DMS53 treated with DMSO at 0.1 percent for 48 hours (cell line): Measurements from ENCODE around the gene MUC12.

Source experiments
- DNase-seq: peaks from one replicate; lab custom pipeline; 2025; ENCODE audit not compliant: unreplicated experiment; lab: John Stamatoyannopoulos, UW

The MUC12 gene

GRCh38 chr7:100952641-100953040, 16.7 kb upstream of the MUC12 start:
- DNase-seq, result no peak

GRCh38 chr7:100957832-100958421, 11.4 kb upstream of the MUC12 start:
- no peak for DNase-seq

DNA sequence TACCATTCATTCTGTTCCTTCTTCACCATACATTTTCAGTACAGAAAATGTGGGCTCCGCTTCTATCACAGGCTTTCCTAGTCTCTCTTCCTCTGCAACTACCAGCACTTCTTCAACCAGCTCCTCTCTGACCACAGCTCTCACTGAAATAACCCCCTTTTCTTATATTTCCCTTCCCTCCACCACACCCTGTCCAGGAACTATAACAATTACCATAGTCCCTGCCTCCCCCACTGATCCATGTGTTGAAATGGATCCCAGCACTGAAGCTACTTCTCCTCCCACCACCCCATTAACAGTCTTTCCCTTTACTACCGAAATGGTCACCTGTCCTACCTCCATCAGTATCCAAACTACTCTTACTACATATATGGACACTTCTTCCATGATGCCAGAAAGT, 9.5 kb upstream of the MUC12 start:
- no peak for DNase-seq

GRCh38 chr7:100962537-100962936, 6.8 kb upstream of the MUC12 start:
- DNase-seq, result no peak

GRCh38 chr7:100963386-100963785, 6.0 kb upstream of the MUC12 start:
- DNase-seq, result no peak

GRCh38 chr7:100963874-100964273, 5.5 kb upstream of the MUC12 start:
- no peak for DNase-seq

GRCh38 chr7:100964630-100965029, 4.7 kb upstream of the MUC12 start:
- DNase-seq, result no peak

GRCh38 chr7:100965045-100965722, 4.2 kb upstream of the MUC12 start:
- DNase-seq, result no peak

GRCh38 chr7:100965723-100966541, 3.4 kb upstream of the MUC12 start:
- no peak for DNase-seq

GRCh38 chr7:100966542-100967291, 2.6 kb upstream of the MUC12 start:
- no peak for DNase-seq

DNA sequence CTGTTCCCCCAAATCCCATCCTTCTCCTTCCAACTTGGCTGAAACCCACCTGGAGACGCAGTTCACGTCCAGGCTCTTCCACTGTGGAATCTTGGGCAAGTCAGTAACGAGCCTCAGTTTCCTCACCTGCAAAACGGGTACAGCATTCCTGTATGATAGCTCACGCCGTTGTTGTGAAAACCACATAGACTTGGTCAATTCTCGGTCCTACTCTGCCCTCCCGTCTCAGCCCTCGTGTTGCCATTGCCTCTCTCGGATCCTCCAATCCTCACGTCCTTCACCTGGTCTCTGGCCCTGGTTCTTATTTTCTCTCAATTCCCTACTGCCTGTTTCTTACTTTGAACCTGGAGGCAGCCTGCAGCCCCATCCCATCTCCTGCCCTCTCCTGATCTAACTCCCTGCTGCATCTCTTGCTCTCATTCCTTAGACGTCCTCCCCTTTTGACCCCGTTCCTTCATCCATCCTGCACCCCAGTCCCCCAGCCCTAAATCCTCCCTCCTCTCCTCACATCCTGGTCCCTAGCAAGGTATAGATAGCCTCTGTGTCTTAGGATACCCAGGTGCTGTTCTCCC, 2.0 kb upstream of the MUC12 start:
- no peak for DNase-seq

DNA sequence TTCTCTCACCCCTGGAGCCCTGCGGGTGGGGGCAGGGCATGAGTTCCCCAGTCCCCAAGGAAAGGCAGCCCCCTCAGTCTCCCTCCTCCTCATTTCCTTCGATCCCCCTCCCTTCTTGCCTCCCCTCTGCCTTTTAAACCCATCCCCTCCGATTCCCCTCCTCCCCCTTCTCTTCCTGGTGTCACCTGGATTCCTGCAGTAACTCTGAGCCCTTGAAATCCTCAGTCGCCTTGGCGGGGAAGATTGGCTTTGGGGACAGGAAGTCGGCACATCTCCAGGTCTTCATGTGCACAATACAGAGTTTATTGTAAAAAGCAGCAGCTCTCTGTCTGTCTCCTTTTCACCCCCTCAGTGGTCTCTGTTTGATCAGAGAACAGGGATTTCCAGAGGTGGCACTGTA, 1.3 kb upstream of the MUC12 start:
- no peak for DNase-seq

GRCh38 chr7:100968650-100969049, 715 bp upstream of the MUC12 start:
- no peak for DNase-seq

DNA sequence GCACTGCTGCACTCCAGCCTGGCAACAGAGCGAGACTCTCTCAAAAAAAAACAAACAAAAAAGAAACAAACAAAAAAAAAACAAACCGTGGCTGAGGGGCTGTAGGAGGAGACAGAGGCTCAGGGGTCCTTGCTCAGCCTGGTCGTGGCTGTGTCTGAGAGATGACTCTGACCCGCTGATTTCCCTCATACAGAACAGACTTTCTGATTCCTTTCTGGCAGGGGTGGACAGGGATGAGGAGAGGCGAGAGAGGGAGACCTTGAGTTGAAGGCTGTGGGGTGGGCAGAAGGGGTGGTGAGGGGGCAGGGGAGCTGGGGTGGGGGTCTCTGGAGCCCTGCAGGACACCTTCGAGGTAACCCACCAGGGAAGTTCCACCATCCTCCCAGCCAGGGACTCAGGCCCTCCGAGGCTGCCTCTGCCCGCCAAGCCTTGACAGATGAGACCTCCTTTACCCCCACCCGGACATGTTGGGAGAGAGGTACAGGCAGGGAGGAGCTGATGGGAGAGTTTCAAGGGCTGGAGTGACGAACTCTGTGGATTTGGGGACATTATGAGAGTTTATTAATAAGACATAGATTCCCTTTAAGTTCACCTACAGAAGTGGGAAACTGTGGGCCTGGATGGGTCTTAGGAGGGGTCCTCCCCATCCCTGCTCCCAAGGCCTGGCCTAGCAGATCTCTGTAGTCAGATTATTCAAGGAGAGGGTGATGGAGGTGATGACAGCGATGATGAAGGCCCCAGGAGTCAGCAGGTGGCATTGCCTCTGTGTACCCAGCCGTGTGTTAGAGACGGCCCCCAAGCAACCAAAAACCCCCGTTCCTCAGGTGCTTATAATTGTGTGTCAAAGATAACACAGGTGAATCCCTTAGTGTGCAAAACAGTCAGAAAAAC, 2.0 kb downstream of the MUC12 start:
- DNase-seq, result no peak

DNA sequence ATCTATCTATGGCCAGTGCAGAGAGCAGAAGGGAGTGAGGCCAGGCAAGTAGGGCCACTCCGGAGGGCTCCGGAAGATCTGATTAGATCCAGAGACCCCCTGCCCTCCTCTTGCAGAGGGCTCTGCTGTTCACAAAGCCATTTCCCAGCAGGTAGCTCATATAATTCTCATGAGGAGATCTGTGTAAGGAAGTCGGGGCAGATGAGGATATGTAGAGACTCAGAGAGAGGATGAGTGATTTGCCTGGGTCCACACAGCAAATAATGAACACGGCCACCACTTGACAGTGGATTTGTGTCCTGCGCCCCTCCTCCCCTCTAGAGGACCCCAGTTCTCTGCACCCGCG, 2.6 kb downstream of the MUC12 start:
- DNase-seq, result no peak

- DNase-seq, result no peak
Measured at GRCh38 chr7:100974021-100974420, 4.7 kb downstream of the MUC12 start.

- DNase-seq, result no peak
Measured at GRCh38 chr7:100975371-100975821, 6.0 kb downstream of the MUC12 start.

GRCh38 chr7:100978300-100978699, 8.9 kb downstream of the MUC12 start:
- DNase-seq, result no peak

DNA sequence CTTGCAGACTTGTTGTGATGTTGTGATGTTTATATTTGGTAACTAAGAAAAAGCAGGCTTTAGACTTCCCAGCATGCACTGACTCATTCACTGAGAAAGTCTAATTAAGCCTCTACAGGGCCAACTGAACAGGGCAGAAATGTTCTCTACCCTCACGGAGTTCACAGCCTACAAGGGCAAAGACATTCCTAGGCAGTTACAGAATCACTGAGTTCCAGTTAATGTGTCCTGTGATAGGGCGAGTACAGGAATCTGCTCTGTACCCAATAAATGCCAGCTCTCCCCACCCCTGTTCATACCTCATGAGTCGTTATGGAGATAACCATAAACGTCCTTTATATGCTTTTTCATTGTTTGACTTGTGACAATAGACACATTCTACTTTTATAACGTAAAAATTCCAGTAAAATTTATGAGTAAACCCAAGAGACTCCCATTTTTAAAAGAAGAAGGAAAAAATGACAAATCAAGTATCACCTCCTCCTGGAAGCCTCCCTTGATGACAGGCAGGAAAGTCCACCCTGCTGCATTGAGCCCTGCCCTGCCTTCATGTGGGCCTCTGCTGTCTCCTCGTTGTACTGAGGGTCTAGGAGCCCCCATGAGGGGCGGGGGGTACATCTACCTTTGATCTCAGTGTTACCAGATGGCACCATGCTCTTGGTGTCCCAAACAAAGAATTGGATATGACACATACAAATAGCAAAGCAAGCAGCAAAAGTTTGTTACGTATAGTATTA, 14.3 kb downstream of the MUC12 start:
- DNase-seq, result no peak
